ENCODE measurements around the gene PRKD3.

The PRKD3 gene

GRCh38 chr2:37324786-37325624 is at the start of gene PRKD3:
Gene PRKD3, minus strand, starts transcription at chr2:37324833. Its CDS starts 8,309 bp downstream, at chr2:37316524.
- TF ChIP-seq Cebpa-rat (IDR thresholded peaks at IDR 0.05), result no peak
- Histone ChIP-seq H3K27ac (peak within 1 kb of the TSS; percentile 52 to 87 (median 80); a peak in 21 of 22 replicates), H3K4me1 (peaks cover 19 to 40% (median 27%) of the 10 kb centered on the region in 10 experiments; a peak in 18 of 20 replicates), H3K4me2 (peak within 1 kb of the TSS; percentile 78 to 94 (median 90)), H4K20me1 (peaks cover 0 to 37% (median 9%) of the 10 kb centered on the region in 11 experiments; a peak in 11 of 22 replicates), H3K36me3 (0 out of 22 replicates have a peak, but pooled peaks cover 0 to 15% (median 0%) of the 10 kb centered on the region in 11 experiments), H3K9ac (peak within 1 kb of the TSS; percentile 80 to 89 (median 86)), H3K9me3 (replicated peaks in 1 of 11) (no peaks in the 10 kb centered on the region), H3K27me3 (peaks cover 37 to 52% (median 49%) of the 10 kb centered on the region in 11 experiments), H3K4me3 (peak within 1 kb of the TSS; percentile 69 to 90 (median 82))

- no peak overlapping the region for H3K27ac ChIP-seq
- H3K4me2 ChIP-seq, result no peak overlapping the region
- no peak overlapping the region for H3K9ac ChIP-seq
- H3K9me3 ChIP-seq (replicated peaks in 1 of 11), result no peaks in the 10 kb centered on the region
- H3K4me1 ChIP-seq, result peaks cover 3 to 26% (median 22%) of the 10 kb centered on the region in 10 experiments
- TF ChIP-seq Cebpa-rat (IDR thresholded peaks at IDR 0.05), result no peak
- H3K4me3 ChIP-seq, result no peak overlapping the region
- no peaks in the 10 kb centered on the region for H3K36me3 ChIP-seq
- 0 out of 22 replicates have a peak, but pooled peaks cover 0 to 6% (median 0%) of the 10 kb centered on the region in 11 experiments for H3K27me3 ChIP-seq
- no peaks in the 10 kb centered on the region for H4K20me1 ChIP-seq
Observed at GRCh38 chr2:37372000-37372399, 47.4 kb upstream of the PRKD3 start.

- Histone ChIP-seq H3K9ac (no peak overlapping the region), H3K27ac (no peak overlapping the region), H4K20me1 (no peaks in the 10 kb centered on the region), H3K9me3 (replicated peaks in 1 of 11) (no peaks in the 10 kb centered on the region), H3K27me3 (0 out of 22 replicates have a peak, but pooled peaks cover 0 to 1% (median 0%) of the 10 kb centered on the region in 11 experiments), H3K4me2 (no peak overlapping the region), H3K4me3 (no peak overlapping the region), H3K4me1 (peaks cover 11 to 29% (median 27%) of the 10 kb centered on the region in 10 experiments), H3K36me3 (no peaks in the 10 kb centered on the region)
- no peak for TF ChIP-seq Cebpa-rat (IDR thresholded peaks at IDR 0.05)
Observed at GRCh38 chr2:37370666-37371065, 46.0 kb upstream of the PRKD3 start.

- Histone ChIP-seq H3K4me1 (peaks cover 11 to 33% (median 28%) of the 10 kb centered on the region in 10 experiments), H3K4me3 (no peak overlapping the region), H3K27ac (peak overlapping the region in 2 of 11 experiments; percentile 44 to 59; a peak in 2 of 22 replicates), H3K9me3 (replicated peaks in 1 of 11) (no peaks in the 10 kb centered on the region), H3K27me3 (no peaks in the 10 kb centered on the region), H3K9ac (no peak overlapping the region), H3K4me2 (peak overlapping the region in 8 of 11 experiments; percentile 40 to 84 (median 69); a peak in 14 of 22 replicates), H3K36me3 (no peaks in the 10 kb centered on the region), H4K20me1 (no peaks in the 10 kb centered on the region)
- TF ChIP-seq Cebpa-rat (IDR thresholded peaks at IDR 0.05), result no peak
Observed at GRCh38 chr2:37367984-37368383, 43.4 kb upstream of the PRKD3 start.

GRCh38 chr2:37367310-37367709 is 42.7 kb upstream of the PRKD3 start:
- H3K4me2 ChIP-seq, result peak overlapping the region; percentile 40 to 84 (median 68); a peak in 21 of 22 replicates
- H3K27me3 ChIP-seq, result no peaks in the 10 kb centered on the region
- no peak overlapping the region for H3K4me3 ChIP-seq
- no peaks in the 10 kb centered on the region for H3K36me3 ChIP-seq
- H3K9ac ChIP-seq, result no peak overlapping the region; a peak in 2 of 22 replicates
- H3K9me3 ChIP-seq (replicated peaks in 1 of 11), result no peaks in the 10 kb centered on the region
- peaks cover 11 to 33% (median 28%) of the 10 kb centered on the region in 10 experiments for H3K4me1 ChIP-seq
- no peaks in the 10 kb centered on the region for H4K20me1 ChIP-seq
- TF ChIP-seq Cebpa-rat (IDR thresholded peaks at IDR 0.05), result no peak
- peak overlapping the region in 3 of 11 experiments; percentile 10 to 59 (median 44); a peak in 4 of 22 replicates for H3K27ac ChIP-seq

- Histone ChIP-seq H3K4me3 (no peak overlapping the region), H3K9me3 (replicated peaks in 1 of 11) (no peaks in the 10 kb centered on the region), H3K4me2 (peak overlapping the region; percentile 40 to 84 (median 68)), H3K27ac (peak overlapping the region in 4 of 11 experiments; percentile 12 to 54 (median 48); a peak in 3 of 22 replicates), H4K20me1 (no peaks in the 10 kb centered on the region), H3K9ac (no peak overlapping the region; a peak in 1 of 22 replicates), H3K36me3 (no peaks in the 10 kb centered on the region), H3K27me3 (no peaks in the 10 kb centered on the region), H3K4me1 (peaks cover 11 to 33% (median 28%) of the 10 kb centered on the region in 10 experiments)
- TF ChIP-seq Cebpa-rat (IDR thresholded peaks at IDR 0.05), result no peak
Observed at GRCh38 chr2:37366773-37367172, 42.1 kb upstream of the PRKD3 start.

GRCh38 chr2:37365669-37366068 is 41.0 kb upstream of the PRKD3 start:
- Histone ChIP-seq H3K27ac (peak overlapping the region in 2 of 11 experiments; percentile 44 to 54; a peak in 3 of 22 replicates), H3K9me3 (replicated peaks in 1 of 11) (no peaks in the 10 kb centered on the region), H3K27me3 (no peaks in the 10 kb centered on the region), H3K4me1 (peaks cover 11 to 33% (median 28%) of the 10 kb centered on the region in 10 experiments), H3K4me3 (no peak overlapping the region), H3K36me3 (no peaks in the 10 kb centered on the region), H4K20me1 (no peaks in the 10 kb centered on the region), H3K4me2 (peak overlapping the region in 8 of 11 experiments; percentile 40 to 84 (median 69); a peak in 12 of 22 replicates), H3K9ac (no peak overlapping the region)
- TF ChIP-seq Cebpa-rat (IDR thresholded peaks at IDR 0.05), result no peak

- Histone ChIP-seq H3K4me1 (peaks cover 11 to 33% (median 28%) of the 10 kb centered on the region in 10 experiments), H4K20me1 (no peaks in the 10 kb centered on the region), H3K36me3 (no peaks in the 10 kb centered on the region), H3K4me2 (no peak overlapping the region), H3K9me3 (replicated peaks in 1 of 11) (no peaks in the 10 kb centered on the region), H3K27me3 (no peaks in the 10 kb centered on the region), H3K9ac (no peak overlapping the region), H3K4me3 (no peak overlapping the region), H3K27ac (no peak overlapping the region)
- TF ChIP-seq Cebpa-rat (IDR thresholded peaks at IDR 0.05), result no peak
Observed at GRCh38 chr2:37364351-37364750, 39.7 kb upstream of the PRKD3 start.

- Histone ChIP-seq H3K27ac (no peak overlapping the region), H3K4me1 (peaks cover 9 to 28% (median 21%) of the 10 kb centered on the region in 10 experiments), H3K36me3 (no peaks in the 10 kb centered on the region), H3K9ac (no peak overlapping the region), H3K9me3 (replicated peaks in 1 of 11) (no peaks in the 10 kb centered on the region), H3K4me3 (no peak overlapping the region), H4K20me1 (no peaks in the 10 kb centered on the region), H3K4me2 (no peak overlapping the region), H3K27me3 (no peaks in the 10 kb centered on the region)
- no peak for TF ChIP-seq Cebpa-rat (IDR thresholded peaks at IDR 0.05)
Observed at GRCh38 chr2:37361994-37362698, 37.5 kb upstream of the PRKD3 start.
